GM23338 (cell line): ENCODE measurements around the gene RFC2. TPM values are rescaled to one million over a fixed set of nuclear protein-coding genes. Genes with fewer than 3 reads are reported as not detected.

Experiments
- ATAC-seq: fragments of 200-7000 bp; cut with Tn5 transposase; 3 replicates; pipeline ENCODE4 v1.9.1; 2020
- DNase-seq: peaks from one replicate; pipeline ENCODE4 v3.0.0-alpha.2; 2015; ENCODE audit warnings: low spot score
- H2AFZ ChIP-seq: fragments of 200-600 bp; sonication (generic); 2 replicates; pipeline ENCODE4 v1.8.0; 2016; ENCODE audit warnings: antibody characterized with exemption, mild to moderate bottlenecking, moderate library complexity
- H3F3A ChIP-seq: fragments of 200-600 bp; sonication (generic); replicated peaks from 2 replicates; pipeline ENCODE4 v1.8.0; 2017; ENCODE audit warnings: antibody characterized with exemption, mixed run types, low read depth
- H3K27ac ChIP-seq: fragments of 200-600 bp; sonication (generic); 2 replicates; pipeline ENCODE4 v1.6.1; 2016; ENCODE audit warnings: low read depth
- H3K27me3 ChIP-seq: fragments of 200-600 bp; sonication (generic); 2 replicates; pipeline ENCODE4 v1.8.0; 2016; ENCODE audit warnings: mild to moderate bottlenecking, mixed run types, moderate library complexity; ENCODE audit not compliant: insufficient read depth
- H3K36me3 ChIP-seq: fragments of 200-600 bp; sonication (generic); 2 replicates; pipeline ENCODE4 v1.8.0; 2016; ENCODE audit warnings: mild to moderate bottlenecking; ENCODE audit not compliant: insufficient read depth
- H3K4me1 ChIP-seq: fragments of 200-600 bp; sonication (generic); 2 replicates; pipeline ENCODE4 v1.8.0; 2016; ENCODE audit warnings: mild to moderate bottlenecking, moderate library complexity; ENCODE audit not compliant: insufficient read depth
- H3K4me2 ChIP-seq: fragments of 200-600 bp; sonication (generic); 2 replicates; pipeline ENCODE4 v1.7.1; 2017; ENCODE audit warnings: mixed run types
- H3K4me3 ChIP-seq: fragments of 200-600 bp; sonication (generic); 2 replicates; pipeline ENCODE4 v1.6.1; 2016; ENCODE audit warnings: mixed run types
- H3K79me2 ChIP-seq: fragments of 200-600 bp; sonication (generic); replicated peaks from 2 replicates; pipeline ENCODE4 v1.8.0; 2017; ENCODE audit warnings: mild to moderate bottlenecking; ENCODE audit not compliant: insufficient read depth
- H3K9me2 ChIP-seq: fragments of 200-600 bp; sonication (generic); 2 replicates; pipeline ENCODE4 v1.8.0; 2017; ENCODE audit not compliant: insufficient read depth
- H4K20me1 ChIP-seq: fragments of 200-600 bp; sonication (generic); replicated peaks from 2 replicates; pipeline ENCODE4 v1.8.0; 2017; ENCODE audit warnings: mild to moderate bottlenecking; ENCODE audit not compliant: insufficient read depth
- H3K27ac Mint-ChIP-seq: 2 replicates; pipeline ENCODE4 v1.8.0; 2020; ENCODE audit warnings: inconsistent platforms, mild to moderate bottlenecking, moderate library complexity, mixed read lengths
- H3K27me3 Mint-ChIP-seq: 3 replicates; pipeline ENCODE4 v1.8.0; 2022; ENCODE audit warnings: low read depth, mild to moderate bottlenecking, moderate library complexity, mixed read lengths, inconsistent platforms; ENCODE audit not compliant: insufficient read depth, poor library complexity
- H3K36me3 Mint-ChIP-seq: 3 replicates; pipeline ENCODE4 v1.8.0; 2021; ENCODE audit warnings: low read depth, mild to moderate bottlenecking, inconsistent platforms, moderate library complexity, mixed read lengths
- H3K4me1 Mint-ChIP-seq: 3 replicates; pipeline ENCODE4 v1.8.0; 2020; ENCODE audit warnings: mild to moderate bottlenecking, inconsistent platforms, mixed read lengths
- H3K4me3 Mint-ChIP-seq: 3 replicates; pipeline ENCODE4 v1.8.0; 2021; ENCODE audit warnings: moderate library complexity, mild to moderate bottlenecking, inconsistent platforms, mixed read lengths
- H3K9me3 Mint-ChIP-seq: 3 replicates; pipeline ENCODE4 v1.8.0; 2020; ENCODE audit warnings: moderate library complexity, mild to moderate bottlenecking, inconsistent platforms, mixed read lengths
- CREB1 ChIP-seq: fragments of 250-450 bp; sonication (Bioruptor Pico); IDR thresholded peaks from 2 replicates; pipeline ENCODE4 v1.5.0; 2020; ENCODE audit warnings: low read depth, mild to moderate bottlenecking, moderate library complexity
- CTCF ChIP-seq, 2 experiments: fragments of 200-600 bp in 1 of 2; sonication (generic) in 1 of 2; conservative IDR thresholded peaks; 2 replicates each; pipeline versions ENCODE4 v1.5.1 to v1.6.1; 2016 to 2017; ENCODE audit warnings: antibody characterized with exemption in 2 of 2, low read depth in 2 of 2, mild to moderate bottlenecking in 2 of 2, moderate library complexity in 1 of 2
- ETS1 ChIP-seq: IDR thresholded peaks from 2 replicates; pipeline ENCODE4 v1.6.1; 2016; ENCODE audit warnings: antibody characterized with exemption
- EZH2 ChIP-seq: fragments of 200-600 bp; sonication (generic); IDR thresholded peaks from one replicate; pipeline ENCODE4 v1.8.0; 2017; ENCODE audit warnings: antibody characterized with exemption, mild to moderate bottlenecking, low read depth; ENCODE audit not compliant: unreplicated experiment
- EZH2phosphoT487 ChIP-seq: fragments of 200-600 bp; sonication (generic); IDR thresholded peaks from one replicate; pipeline ENCODE4 v1.8.1; 2018; ENCODE audit warnings: antibody characterized with exemption; ENCODE audit not compliant: unreplicated experiment
- JUNB ChIP-seq: IDR thresholded peaks from one replicate; pipeline ENCODE4 v1.6.1; 2016; ENCODE audit warnings: antibody characterized with exemption; ENCODE audit not compliant: unreplicated experiment
- NANOG ChIP-seq: IDR thresholded peaks from 2 replicates; pipeline ENCODE4 v1.6.1; 2016; ENCODE audit warnings: antibody characterized with exemption, borderline replicate concordance
- POLR2AphosphoS5 ChIP-seq: IDR thresholded peaks from 2 replicates; pipeline ENCODE4 v1.6.1; 2016; ENCODE audit warnings: antibody characterized with exemption, low read depth
- REST ChIP-seq: IDR thresholded peaks from one replicate; pipeline ENCODE4 v1.6.1; 2018; ENCODE audit warnings: antibody characterized with exemption; ENCODE audit not compliant: unreplicated experiment
- STAT1 ChIP-seq: IDR thresholded peaks from one replicate; pipeline ENCODE4 v1.6.1; 2016; ENCODE audit warnings: antibody characterized with exemption; ENCODE audit not compliant: unreplicated experiment
- ZNF114 ChIP-seq: fragments of 250-450 bp; sonication (Bioruptor Pico); IDR thresholded peaks from 2 replicates; pipeline ENCODE4 v1.5.0; 2020; ENCODE audit warnings: mild to moderate bottlenecking, moderate library complexity
- ZNF331 ChIP-seq: fragments of 250-450 bp; sonication (Bioruptor Pico); IDR thresholded peaks from 2 replicates; pipeline ENCODE4 v1.5.0; 2020; ENCODE audit warnings: low read depth, mild to moderate bottlenecking, moderate library complexity
- ZNF462 ChIP-seq: fragments of 250-450 bp; sonication (Bioruptor Pico); IDR thresholded peaks from 2 replicates; pipeline ENCODE4 v1.5.0; 2020; ENCODE audit warnings: mild to moderate bottlenecking, moderate library complexity
- polyA plus RNA-seq: library from polyadenylated mRNA; unstranded; fragments of >200 nt; fragmentation: Nextera tagmentation; extraction: Ambion mirVana; gene quantifications from 2 replicates; pipeline ENCODE4 v1.2.1, GENCODE V29; 2016
- total RNA-seq: library from RNA; depleted of rRNA; stranded (reverse); fragments of >200 nt; shearing (Covaris generic); gene quantifications from 2 replicates; pipeline ENCODE4 v1.2.3, GENCODE V29; 2014

RFC2 gene
- total and polyA plus RNA-seq, 2 experiments from 2014 or later, result 56.4 to 75.2 TPM

GRCh38 chr7:74183142-74183541, 71.1 kb downstream of the RFC2 start:
- H3K27me3 ChIP-seq, result no peaks in the 10 kb centered on the region
- H3F3A ChIP-seq, result peaks cover 33% of the 10 kb centered on the region
- Mint-ChIP-seq H3K27ac (no peak overlapping the region; the same call in 1 of the 2 replicates), H3K27me3 (no peaks in the 10 kb centered on the region), H3K36me3 (peaks cover 40% of the 10 kb centered on the region), H3K9me3 (no peaks in the 10 kb centered on the region; the same call in 2 of the 3 replicates), H3K4me3 (no peak overlapping the region), H3K4me1 (peaks cover 45% of the 10 kb centered on the region)
- H3K4me3 ChIP-seq, result no peak overlapping the region
- peaks cover 90% of the 10 kb centered on the region for H4K20me1 ChIP-seq
- H3K27ac ChIP-seq, result peak overlapping the region; percentile 51
- peaks cover 9% of the 10 kb centered on the region; the same call in 1 of the 2 replicates for H3K36me3 ChIP-seq
- H3K4me1 ChIP-seq, result peaks cover 38% of the 10 kb centered on the region
- H3K79me2 ChIP-seq, result peaks cover 100% of the 10 kb centered on the region
- ATAC-seq (peak; percentile 10; the same call in 1 of the 3 replicates), DNase-seq (no peak)
- H3K9me2 ChIP-seq, result no peaks in the 10 kb centered on the region
- H2AFZ ChIP-seq, result no peak overlapping the region
- no peak overlapping the region for H3K4me2 ChIP-seq
- no peak for TF ChIP-seq ZNF462 (CRISPR knock-in tag)
- no peak for TF ChIP-seq EZH2phosphoT487
- no peak for TF ChIP-seq ETS1
- no peak for TF ChIP-seq NANOG
- no peak for TF ChIP-seq EZH2
- TF ChIP-seq ZNF114, result no peak
- no peak for TF ChIP-seq STAT1
- no peak for TF ChIP-seq JUNB
- TF ChIP-seq REST, result no peak
- no peak for TF ChIP-seq CTCF (conservative IDR thresholded peaks at IDR 0.05; ENCODE audit: low read depth in 2 of 2)
- no peak for TF ChIP-seq ZNF331 (CRISPR knock-in tag)
- TF ChIP-seq POLR2AphosphoS5, result no peak
- no peak for TF ChIP-seq CREB1 (CRISPR knock-in tag)
